Measurements from ENCODE around the gene CACFD1.
"Not testable (repeated sequence)": the region's sequence is repeated elsewhere in the genome, so short reads cannot be mapped to it uniquely, and the experiment has no call there.

GRCh38 chr9:133451865-133452264, 7.9 kb upstream of the CACFD1 start:
- TF ChIP-seq, protein P1, sequence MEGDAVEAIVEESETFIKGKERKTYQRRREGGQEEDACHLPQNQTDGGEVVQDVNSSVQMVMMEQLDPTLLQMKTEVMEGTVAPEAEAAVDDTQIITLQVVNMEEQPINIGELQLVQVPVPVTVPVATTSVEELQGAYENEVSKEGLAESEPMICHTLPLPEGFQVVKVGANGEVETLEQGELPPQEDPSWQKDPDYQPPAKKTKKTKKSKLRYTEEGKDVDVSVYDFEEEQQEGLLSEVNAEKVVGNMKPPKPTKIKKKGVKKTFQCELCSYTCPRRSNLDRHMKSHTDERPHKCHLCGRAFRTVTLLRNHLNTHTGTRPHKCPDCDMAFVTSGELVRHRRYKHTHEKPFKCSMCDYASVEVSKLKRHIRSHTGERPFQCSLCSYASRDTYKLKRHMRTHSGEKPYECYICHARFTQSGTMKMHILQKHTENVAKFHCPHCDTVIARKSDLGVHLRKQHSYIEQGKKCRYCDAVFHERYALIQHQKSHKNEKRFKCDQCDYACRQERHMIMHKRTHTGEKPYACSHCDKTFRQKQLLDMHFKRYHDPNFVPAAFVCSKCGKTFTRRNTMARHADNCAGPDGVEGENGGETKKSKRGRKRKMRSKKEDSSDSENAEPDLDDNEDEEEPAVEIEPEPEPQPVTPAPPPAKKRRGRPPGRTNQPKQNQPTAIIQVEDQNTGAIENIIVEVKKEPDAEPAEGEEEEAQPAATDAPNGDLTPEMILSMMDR (IDR thresholded peaks at IDR 0.05; ENCODE audit: borderline replicate concordance, extremely low read depth, low read length, poor library complexity, severe bottlenecking): not testable (repeated sequence)
- not testable (repeated sequence) for TF ChIP-seq EZH2 (IDR thresholded peaks at IDR 0.05; ENCODE audit: borderline replicate concordance, low read depth, low read length, severe bottlenecking)
